NCI-H2107 (cell line): ENCODE measurements around the gene CARD10.

Source experiments
- DNase-seq: peaks from one replicate; lab custom pipeline; 2025; lab: John Stamatoyannopoulos, UW

Gene CARD10, protein sequence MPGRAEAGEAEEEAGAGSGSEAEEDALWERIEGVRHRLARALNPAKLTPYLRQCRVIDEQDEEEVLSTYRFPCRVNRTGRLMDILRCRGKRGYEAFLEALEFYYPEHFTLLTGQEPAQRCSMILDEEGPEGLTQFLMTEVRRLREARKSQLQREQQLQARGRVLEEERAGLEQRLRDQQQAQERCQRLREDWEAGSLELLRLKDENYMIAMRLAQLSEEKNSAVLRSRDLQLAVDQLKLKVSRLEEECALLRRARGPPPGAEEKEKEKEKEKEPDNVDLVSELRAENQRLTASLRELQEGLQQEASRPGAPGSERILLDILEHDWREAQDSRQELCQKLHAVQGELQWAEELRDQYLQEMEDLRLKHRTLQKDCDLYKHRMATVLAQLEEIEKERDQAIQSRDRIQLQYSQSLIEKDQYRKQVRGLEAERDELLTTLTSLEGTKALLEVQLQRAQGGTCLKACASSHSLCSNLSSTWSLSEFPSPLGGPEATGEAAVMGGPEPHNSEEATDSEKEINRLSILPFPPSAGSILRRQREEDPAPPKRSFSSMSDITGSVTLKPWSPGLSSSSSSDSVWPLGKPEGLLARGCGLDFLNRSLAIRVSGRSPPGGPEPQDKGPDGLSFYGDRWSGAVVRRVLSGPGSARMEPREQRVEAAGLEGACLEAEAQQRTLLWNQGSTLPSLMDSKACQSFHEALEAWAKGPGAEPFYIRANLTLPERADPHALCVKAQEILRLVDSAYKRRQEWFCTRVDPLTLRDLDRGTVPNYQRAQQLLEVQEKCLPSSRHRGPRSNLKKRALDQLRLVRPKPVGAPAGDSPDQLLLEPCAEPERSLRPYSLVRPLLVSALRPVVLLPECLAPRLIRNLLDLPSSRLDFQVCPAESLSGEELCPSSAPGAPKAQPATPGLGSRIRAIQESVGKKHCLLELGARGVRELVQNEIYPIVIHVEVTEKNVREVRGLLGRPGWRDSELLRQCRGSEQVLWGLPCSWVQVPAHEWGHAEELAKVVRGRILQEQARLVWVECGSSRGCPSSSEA

DNA sequence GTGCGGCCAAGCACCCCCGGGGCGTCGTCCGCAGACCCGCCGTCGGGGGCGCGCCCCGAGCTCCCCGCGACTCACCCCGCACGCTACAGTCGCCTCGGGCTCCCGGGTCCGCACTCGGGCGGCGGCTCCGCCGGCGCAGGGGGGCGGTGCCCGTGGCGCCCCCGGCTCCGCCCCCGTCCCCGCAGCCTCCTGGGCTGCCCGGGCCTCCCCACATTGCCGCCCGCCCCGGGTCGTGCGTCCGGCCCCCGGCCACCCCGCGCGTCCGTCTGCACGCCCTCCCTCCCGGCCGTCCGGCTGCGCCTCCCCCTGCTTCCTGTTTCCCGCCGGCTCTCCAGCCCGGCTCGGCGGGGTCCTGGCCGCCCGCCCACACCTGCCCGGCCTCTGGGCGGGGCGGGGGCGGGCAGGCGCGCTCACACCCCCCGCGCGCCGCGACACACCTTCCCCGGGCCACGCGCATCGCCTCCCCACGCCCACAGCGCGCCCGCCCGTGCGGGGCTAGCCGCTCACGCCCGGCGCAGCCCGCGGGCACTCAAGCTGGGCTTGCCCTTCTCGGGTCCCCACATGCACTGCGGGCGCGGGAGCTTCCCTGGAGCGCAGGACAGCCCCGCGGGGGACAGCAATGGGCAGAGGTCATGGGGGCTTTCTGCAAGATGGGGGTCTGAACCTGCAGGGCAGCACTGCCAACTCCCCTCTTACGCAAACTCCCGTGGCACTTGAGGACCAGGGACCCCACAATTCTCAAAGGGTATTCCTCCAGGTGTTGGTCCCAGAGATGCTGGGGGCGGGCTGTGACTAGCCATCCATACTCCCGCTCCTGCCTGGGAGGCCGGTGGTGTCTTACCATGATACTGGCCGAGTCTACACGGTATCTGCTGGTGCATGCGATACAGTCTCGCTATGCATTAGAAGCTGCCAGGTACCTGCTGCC is at the start of gene CARD10:
Gene CARD10 (minus strand): TSS at position 148 of the 928 bp plus-strand sequence. CDS start 215 bp downstream, outside the sequence.
- DNase-seq, result no peak

GRCh38 chr22:37568448-37569008 is 49.3 kb upstream of the CARD10 start:
- no peak for DNase-seq

DNA sequence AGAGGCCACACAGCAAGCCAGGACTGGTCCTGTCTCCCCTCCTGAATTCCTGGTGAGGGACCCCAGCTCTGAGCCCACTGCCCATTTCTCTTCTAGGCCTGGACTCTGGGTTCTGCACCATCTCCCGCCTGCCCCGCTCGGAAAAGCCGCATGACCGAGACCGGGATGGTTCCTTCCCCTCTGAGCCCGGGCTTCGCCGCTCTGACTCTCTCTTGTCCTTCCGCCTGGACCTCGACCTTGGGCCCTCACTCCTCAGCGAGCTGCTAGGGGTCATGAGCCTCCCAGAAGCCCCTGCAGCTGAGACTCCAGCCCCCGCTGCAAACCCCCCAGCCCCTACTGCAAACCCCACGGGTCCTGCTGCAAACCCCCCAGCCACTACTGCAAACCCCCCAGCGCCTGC is 48.8 kb upstream of the CARD10 start:
- no peak for DNase-seq

GRCh38 chr22:37566903-37567798 is 47.9 kb upstream of the CARD10 start:
- no peak for DNase-seq

DNA sequence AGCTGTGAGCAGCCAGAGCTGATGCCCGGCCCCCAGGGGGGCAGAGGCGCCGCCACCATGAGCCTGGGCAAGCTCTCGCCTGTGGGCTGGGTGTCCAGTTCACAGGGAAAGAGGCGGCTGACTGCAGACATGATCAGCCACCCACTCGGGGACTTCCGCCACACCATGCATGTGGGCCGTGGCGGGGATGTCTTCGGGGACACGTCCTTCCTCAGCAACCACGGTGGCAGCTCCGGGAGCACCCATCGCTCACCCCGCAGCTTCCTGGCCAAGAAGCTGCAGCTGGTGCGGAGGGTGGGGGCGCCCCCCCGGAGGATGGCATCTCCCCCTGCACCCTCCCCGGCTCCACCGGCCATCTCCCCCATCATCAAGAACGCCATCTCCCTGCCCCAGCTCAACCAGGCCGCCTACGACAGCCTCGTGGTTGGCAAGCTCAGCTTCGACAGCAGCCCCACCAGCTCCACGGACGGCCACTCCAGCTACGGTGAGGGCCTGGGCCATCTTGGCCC is 47.2 kb upstream of the CARD10 start:
- DNase-seq, result no peak

GRCh38 chr22:37565830-37566229 is 46.6 kb upstream of the CARD10 start:
- no peak for DNase-seq

- DNase-seq, result no peak
Observed at GRCh38 chr22:37564111-37564711, 45.0 kb upstream of the CARD10 start.

GRCh38 chr22:37563153-37564081 is 44.2 kb upstream of the CARD10 start:
- DNase-seq, result no peak

- no peak for DNase-seq
Observed at GRCh38 chr22:37562049-37562875, 43.0 kb upstream of the CARD10 start.

GRCh38 chr22:37561212-37562048 is 42.2 kb upstream of the CARD10 start:
- no peak for DNase-seq

GRCh38 chr22:37560608-37561211 is 41.5 kb upstream of the CARD10 start:
- no peak for DNase-seq

DNA sequence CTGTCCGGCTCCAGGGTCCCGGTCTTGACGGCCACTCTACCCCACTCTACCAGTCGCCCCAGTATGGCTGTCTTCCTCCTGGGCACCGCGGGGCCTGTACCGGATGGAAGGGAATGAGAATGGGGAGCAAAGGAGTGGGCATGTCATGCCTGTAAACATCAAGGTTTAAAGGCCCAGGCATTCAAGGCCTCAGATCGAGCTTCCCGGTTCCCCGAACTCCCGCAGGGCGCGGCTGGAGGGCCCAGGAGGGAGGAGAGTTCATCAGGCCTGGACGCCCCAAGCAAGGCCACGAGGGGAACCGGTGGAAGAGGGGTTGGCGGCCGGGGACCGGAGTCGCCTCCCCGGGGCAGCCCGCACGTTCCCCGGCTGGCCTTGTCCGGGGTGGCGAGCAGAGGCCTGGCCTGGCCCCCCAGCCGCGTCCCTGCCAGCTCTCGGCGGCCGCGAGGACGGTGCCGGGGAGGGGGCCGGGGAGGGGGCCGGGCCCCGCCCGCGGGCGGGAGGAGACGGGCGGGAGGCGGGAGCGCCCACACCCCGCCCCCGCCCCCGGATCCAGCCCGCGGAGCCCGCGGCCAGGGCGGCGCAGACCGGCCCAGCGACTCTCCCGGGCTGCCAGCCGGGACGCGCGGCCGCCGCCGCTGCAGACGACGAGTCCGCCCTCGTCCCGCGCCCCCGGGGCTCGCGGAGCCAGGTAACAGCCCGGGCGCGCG is 40.8 kb upstream of the CARD10 start, which contains the start of gene CDC42EP1:
Gene CDC42EP1 (plus strand): TSS at position 580 of the 707 bp plus-strand sequence. CDS start 5,870 bp downstream, outside the sequence.
- no peak for DNase-seq

GRCh38 chr22:37559521-37559900 is 40.3 kb upstream of the CARD10 start:
- DNase-seq, result no peak

- DNase-seq, result no peak
Observed at GRCh38 chr22:37558815-37559214, 39.6 kb upstream of the CARD10 start.

- no peak for DNase-seq
Observed at GRCh38 chr22:37557321-37558001, 38.2 kb upstream of the CARD10 start.
